CD4-positive, alpha-beta T cell treated with Interleukin-15 for 4 hours (primary cell): ENCODE results near the gene GSTM2.

ENCODE experiments used
- DNase-seq: peaks from one replicate; pipeline ENCODE4 v3.0.0-alpha.2; 2020; ENCODE audit warnings: low spot score

GSTM2 gene

GRCh38 chr1:109667452-109668122 is at the start of gene GSTM2:
Gene GSTM2 (plus strand): TSS chr1:109668057. CDS start chr1:109668116, 59 bp downstream.
- DNase-seq, result peak; percentile 60

DNA sequence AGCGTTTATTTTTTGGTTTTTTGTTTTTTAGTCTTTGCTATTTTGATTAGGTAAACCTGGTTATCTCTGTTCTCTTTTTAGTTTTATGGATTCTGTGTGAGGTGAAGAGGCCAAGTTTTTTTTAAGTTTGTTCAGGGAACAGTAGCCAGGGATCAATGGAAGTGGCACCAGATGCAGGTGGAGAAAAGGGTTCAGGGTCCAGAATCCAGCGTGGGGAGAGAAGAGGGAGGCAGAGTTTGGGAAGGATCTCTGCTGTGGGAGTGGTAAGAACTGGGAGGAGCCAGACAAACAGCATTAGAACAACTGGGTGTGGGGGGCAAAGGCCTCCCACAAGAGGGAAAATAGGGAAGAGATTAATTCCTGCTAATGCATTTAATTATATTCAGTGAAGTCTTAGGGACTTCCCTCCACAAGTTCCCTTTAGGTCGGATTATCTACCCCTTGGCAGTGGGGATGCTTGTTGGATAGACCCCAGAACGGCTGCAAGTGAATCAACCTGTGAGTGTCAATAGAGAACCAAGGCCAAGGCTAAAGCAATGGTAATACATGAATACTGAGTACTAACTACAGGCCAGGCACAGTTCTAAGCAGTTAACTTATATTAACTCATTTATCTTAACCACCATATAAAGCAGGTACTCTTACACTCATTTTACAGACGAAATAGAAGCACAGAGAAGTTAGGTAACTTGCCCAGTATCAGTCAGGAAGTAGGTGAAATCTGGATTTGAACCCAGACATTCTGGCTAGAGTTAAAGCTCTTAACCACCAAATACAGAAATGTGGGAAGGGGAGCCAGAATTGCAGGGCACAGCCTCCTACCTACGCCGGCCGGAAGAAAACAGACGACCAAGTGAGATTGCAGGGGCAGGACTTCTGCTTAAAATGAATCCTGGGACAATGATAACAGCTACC is 48.9 kb upstream of the GSTM2 start:
- no peak for DNase-seq

DNA sequence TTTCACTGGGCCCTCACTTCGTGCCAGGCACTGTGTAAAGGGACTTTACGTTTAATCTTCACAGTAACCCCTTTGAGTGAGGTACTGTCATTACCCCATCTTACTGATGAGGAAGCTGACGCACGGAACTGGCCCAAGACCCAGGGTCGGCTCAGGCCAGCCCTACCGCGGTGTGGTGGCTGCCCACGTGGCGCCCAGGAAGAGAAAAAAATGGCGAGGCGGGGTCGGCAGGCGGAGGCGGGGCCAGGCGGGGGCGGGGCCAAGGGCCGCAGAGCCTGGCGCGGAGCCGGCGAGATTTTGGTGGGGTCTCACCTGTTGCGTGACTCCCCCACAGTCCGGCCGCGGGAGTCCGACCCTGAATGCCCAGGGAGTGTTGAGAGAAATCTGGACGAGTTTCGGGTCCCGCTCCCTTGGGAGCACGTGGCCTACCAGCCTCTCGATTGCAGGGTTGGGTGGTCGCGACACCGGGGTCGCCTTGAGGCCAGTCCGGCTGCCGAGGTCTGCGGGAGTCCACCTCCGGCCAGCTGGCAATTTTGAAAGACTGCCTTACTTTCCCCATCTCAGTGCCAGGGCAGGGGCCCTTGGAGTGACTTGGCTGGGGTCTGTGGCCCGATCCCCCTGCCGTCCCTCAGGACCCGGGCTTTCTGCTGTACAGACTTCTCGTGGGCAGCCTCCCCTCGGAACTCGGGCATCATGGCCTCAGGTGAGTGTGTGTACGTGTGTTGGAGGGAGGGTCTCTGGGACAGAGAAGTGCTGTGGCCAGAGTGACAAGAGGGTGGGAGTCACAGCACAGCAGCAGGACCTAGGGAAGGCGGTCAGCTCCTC is 48.1 kb upstream of the GSTM2 start, which contains the start of the genes AMPD2 and GNAT2:
AMPD2 (plus strand) TSS at position 262 of the 825 bp plus-strand sequence. CDS start 1,339 bp downstream, outside the sequence.
GNAT2 (minus strand) TSS at position 41 of the 825 bp plus-strand sequence. CDS start 6,746 bp downstream, outside the sequence.
- peak; percentile 65 for DNase-seq

DNA sequence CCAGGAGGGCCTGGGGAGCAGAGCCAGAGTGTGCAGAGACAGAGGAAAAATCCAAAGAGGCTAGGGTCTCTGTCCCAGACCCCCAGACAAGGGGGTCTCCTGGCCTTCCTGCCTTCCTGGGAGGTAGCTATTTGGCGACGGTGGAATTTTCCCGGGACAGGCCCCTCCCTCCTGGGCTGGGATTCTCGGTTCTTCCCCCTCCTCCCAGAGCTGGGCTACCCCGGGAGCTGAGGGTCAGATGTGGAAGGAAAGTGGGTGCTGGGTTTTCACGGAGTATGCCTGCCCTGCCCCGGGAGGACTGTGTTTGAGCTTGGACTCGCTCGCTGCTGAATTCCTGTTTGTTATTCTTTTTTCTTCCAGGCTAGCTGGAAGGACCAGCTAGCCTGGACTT is 47.5 kb upstream of the GSTM2 start:
- no peak for DNase-seq

DNA sequence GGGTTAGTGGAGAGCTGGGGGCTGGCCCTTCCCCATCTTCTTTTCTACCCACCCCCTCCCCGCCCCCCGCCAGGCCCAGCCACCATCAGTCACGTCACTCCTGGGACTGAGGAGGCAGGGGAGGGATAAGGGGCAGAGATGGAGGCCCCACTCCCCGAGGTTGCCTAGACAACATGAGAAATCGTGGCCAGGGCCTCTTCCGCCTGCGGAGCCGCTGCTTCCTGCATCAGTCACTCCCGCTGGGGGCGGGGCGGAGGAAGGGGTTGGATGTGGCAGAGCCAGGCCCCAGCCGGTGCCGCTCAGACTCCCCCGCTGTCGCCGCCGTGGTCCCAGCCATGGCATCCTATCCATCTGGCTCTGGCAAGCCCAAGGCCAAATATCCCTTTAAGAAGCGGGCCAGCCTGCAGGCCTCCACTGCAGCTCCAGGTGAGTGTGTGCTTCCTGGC is 47.0 kb upstream of the GSTM2 start:
- peak; percentile 96 for DNase-seq

DNA sequence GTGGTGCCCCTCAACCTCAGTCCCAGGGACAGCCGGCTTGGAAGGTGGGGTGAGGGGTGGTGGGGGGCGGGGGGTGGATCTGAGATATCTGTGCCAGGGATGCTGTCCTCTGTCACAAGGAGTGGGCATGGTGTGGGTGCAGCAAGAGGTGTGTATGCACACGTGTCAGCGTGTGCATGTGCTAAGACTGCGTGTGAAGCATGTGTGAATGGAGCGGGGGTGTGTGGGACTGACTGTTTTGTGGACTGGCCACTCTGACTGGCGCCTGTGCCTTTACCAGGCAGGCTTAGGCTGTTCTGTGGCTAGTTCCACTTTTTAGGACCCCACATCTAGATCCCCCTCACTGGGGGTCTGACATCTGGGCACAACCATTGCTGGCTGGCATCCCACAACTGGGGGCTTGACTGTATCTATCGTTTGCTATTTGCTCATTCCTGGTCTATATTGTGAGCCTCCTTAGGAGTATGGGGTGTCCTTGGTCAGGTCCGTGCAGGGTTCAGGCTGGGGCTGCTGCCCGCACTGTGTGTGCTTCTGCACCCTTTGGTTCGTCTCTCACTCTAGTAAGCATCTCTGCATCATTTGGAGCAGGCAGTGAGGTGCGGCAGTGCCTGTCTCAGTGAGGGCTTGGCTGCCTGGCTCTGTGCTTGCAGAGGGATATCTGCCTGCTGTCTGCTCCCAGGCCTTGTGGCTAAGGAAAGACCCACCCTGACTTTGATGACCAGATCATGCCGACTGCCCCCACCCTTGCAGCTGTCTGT is 46.3 kb upstream of the GSTM2 start:
- DNase-seq, result no peak

- DNase-seq, result no peak
These were observed 45.5 kb upstream of the GSTM2 start for GRCh38 chr1:109622137-109622892.

DNA sequence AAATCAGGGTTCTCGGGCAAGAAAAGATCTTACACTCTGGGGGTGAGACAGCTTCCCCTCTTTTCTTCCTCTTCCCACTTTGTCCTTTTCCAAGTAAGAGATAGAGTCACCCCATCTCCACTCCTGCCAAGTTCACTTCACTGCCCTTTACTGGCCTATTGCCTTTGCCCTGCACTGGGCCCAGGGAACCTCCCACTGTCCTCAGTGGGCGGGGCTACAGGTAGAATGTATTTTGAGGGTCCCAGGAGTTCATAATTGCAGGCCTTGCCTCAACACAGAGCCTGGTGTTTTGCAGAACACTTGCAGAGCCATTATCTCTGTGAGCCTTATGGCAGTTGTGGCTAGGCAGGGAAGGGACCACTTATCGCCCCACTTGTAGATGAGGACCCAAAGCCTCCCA is 45.0 kb upstream of the GSTM2 start:
- no peak for DNase-seq

GRCh38 chr1:109623601-109624161 is 44.2 kb upstream of the GSTM2 start:
- no peak for DNase-seq

GRCh38 chr1:109624201-109625010 is 43.5 kb upstream of the GSTM2 start:
- DNase-seq, result no peak

- DNase-seq, result no peak
These were observed 42.7 kb upstream of the GSTM2 start for GRCh38 chr1:109625176-109625575.

- no peak for DNase-seq
These were observed 42.0 kb upstream of the GSTM2 start for GRCh38 chr1:109625601-109626560.

- no peak for DNase-seq
These were observed 41.0 kb upstream of the GSTM2 start for GRCh38 chr1:109626682-109627408.

GRCh38 chr1:109627692-109628399 is 40.0 kb upstream of the GSTM2 start:
- no peak for DNase-seq

GRCh38 chr1:109628540-109629321 is 39.1 kb upstream of the GSTM2 start:
- no peak for DNase-seq
